ENCODE measurements around the gene EHMT1.

DNA sequence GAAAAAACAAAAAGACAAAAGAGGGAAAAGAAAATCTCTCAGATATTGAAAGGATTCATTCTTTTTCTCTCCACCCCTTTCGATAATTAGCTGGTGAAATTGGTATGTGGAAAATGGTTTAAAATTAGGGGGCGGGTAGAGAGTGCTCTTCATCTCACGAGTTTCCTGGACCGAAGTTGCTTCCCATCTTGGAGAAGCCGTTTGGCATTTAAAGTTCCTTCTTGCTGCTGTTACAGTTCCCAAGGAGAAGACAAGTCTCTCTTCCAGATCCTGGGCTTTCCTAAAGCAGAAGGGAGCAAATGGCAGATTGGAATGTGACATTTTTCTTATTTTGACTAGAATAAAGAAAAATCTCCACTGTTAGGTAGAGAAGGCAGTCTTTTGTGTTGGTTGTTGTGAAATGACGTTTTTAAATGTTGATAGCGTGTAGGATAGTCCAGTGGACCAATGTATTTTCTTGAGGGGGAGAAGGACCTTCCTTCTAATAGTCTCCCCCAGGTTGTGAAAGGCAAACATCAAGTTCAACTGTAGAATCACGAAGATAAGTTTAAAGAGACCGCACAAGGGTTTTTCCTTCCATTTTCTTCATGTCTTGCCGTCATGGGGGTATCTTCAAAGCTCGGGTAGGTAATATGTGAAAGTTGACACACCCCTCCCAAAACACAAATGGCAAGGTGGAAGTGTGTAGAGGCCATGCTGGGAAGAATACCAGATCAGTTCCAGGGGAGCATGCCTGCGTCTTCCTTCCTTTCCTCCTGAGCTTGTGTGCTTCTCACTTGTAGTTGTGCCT lies 77.5 kb downstream of the EHMT1 start:
- TF ChIP-seq CTCF (IDR thresholded peaks at IDR 0.05): no peak
- TF ChIP-seq POLR2AphosphoS5 (IDR thresholded peaks at IDR 0.05): no peak
- no peak for TF ChIP-seq EP300 (IDR thresholded peaks at IDR 0.05)

All from esophagus muscularis mucosa (tissue), 4 donors.